ENCODE measurements around the gene RHOT2.

The RHOT2 gene

GRCh38 chr16:661184-661821 lies 6.6 kb upstream of the RHOT2 start:
- no peak overlapping the region for H3K4me3 ChIP-seq (ENCODE audit: low read depth, low read length)
- no peak for DNase-seq (ENCODE audit: low read depth)
- TF ChIP-seq, protein P1, sequence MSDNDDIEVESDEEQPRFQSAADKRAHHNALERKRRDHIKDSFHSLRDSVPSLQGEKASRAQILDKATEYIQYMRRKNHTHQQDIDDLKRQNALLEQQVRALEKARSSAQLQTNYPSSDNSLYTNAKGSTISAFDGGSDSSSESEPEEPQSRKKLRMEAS (IDR thresholded peaks at IDR 0.05; ENCODE audit: low read depth, low read length): no peak
- TF ChIP-seq, protein P2, sequence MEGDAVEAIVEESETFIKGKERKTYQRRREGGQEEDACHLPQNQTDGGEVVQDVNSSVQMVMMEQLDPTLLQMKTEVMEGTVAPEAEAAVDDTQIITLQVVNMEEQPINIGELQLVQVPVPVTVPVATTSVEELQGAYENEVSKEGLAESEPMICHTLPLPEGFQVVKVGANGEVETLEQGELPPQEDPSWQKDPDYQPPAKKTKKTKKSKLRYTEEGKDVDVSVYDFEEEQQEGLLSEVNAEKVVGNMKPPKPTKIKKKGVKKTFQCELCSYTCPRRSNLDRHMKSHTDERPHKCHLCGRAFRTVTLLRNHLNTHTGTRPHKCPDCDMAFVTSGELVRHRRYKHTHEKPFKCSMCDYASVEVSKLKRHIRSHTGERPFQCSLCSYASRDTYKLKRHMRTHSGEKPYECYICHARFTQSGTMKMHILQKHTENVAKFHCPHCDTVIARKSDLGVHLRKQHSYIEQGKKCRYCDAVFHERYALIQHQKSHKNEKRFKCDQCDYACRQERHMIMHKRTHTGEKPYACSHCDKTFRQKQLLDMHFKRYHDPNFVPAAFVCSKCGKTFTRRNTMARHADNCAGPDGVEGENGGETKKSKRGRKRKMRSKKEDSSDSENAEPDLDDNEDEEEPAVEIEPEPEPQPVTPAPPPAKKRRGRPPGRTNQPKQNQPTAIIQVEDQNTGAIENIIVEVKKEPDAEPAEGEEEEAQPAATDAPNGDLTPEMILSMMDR (IDR thresholded peaks at IDR 0.05; ENCODE audit: low read depth, low read length): no peak
- TF ChIP-seq MYC (IDR thresholded peaks at IDR 0.05; ENCODE audit: low read depth, low read length) (no peak), POLR2A (IDR thresholded peaks at IDR 0.05; ENCODE audit: extremely low read depth, insufficient read length) (no peak)

DNA sequence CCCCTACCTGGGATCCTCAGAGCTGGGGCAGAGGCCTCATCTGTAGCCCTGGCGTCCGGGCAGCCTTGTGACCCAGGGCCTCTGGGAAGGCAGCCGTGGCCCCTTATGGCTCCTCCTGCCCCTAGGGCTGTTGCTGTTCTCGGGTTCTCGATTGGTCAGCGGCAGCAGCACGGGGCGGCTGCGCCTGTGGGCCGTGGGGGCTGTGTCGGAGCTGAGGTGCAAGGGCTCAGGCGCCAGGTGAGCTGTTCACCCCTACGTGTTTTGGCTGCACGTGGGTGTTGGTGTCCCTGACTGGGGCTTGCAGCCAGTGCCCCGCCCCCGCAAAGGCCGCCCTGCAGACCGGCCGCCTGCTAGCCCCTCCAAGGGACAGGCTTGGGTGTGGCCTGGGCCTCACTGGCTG lies 5.8 kb upstream of the RHOT2 start:
- DNase-seq (ENCODE audit: low read depth): no peak
- no peak overlapping the region for H3K4me3 ChIP-seq (ENCODE audit: low read depth, low read length)
- TF ChIP-seq, protein P1 (IDR thresholded peaks at IDR 0.05; ENCODE audit: low read depth, low read length): no peak
- TF ChIP-seq MYC (IDR thresholded peaks at IDR 0.05; ENCODE audit: low read depth, low read length) (no peak), POLR2A (IDR thresholded peaks at IDR 0.05; ENCODE audit: extremely low read depth, insufficient read length) (no peak)
- TF ChIP-seq, protein P2 (IDR thresholded peaks at IDR 0.05; ENCODE audit: low read depth, low read length): no peak

DNA sequence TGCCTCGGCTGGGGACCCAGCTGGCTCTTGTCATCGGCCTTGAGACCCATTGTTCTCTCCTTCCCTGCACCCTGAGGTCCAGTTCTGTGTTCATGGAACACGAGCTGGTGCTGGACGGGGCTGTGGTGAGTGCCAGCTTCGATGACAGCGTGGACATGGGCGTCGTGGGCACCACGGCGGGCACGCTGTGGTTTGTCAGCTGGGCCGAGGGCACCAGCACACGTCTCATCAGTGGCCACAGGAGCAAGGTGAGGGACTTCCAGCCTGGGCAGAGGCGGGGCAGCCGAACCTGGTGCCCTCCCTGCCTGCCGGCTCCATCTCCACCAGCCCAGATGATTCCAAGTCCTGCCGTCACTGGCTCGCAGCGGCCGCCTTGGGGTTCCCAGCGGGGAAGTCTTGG lies 5.3 kb upstream of the RHOT2 start:
- TF ChIP-seq MYC (IDR thresholded peaks at IDR 0.05; ENCODE audit: low read depth, low read length) (no peak), POLR2A (IDR thresholded peaks at IDR 0.05; ENCODE audit: extremely low read depth, insufficient read length) (no peak)
- TF ChIP-seq, protein P2 (IDR thresholded peaks at IDR 0.05; ENCODE audit: low read depth, low read length): no peak
- TF ChIP-seq, protein P1 (IDR thresholded peaks at IDR 0.05; ENCODE audit: low read depth, low read length): no peak
- no peak overlapping the region for H3K4me3 ChIP-seq (ENCODE audit: low read depth, low read length)
- DNase-seq (ENCODE audit: low read depth): no peak

- no peak for DNase-seq (ENCODE audit: low read depth)
- H3K4me3 ChIP-seq (ENCODE audit: low read depth, low read length): no peak overlapping the region
- TF ChIP-seq, protein P2 (IDR thresholded peaks at IDR 0.05; ENCODE audit: low read depth, low read length): no peak
- TF ChIP-seq, protein P1 (IDR thresholded peaks at IDR 0.05; ENCODE audit: low read depth, low read length): no peak
- TF ChIP-seq POLR2A (IDR thresholded peaks at IDR 0.05; ENCODE audit: extremely low read depth, insufficient read length): no peak
- TF ChIP-seq MYC (IDR thresholded peaks at IDR 0.05; ENCODE audit: low read depth, low read length): no peak
These were observed 1.4 kb upstream of the RHOT2 start for GRCh38 chr16:666572-666971.

DNA sequence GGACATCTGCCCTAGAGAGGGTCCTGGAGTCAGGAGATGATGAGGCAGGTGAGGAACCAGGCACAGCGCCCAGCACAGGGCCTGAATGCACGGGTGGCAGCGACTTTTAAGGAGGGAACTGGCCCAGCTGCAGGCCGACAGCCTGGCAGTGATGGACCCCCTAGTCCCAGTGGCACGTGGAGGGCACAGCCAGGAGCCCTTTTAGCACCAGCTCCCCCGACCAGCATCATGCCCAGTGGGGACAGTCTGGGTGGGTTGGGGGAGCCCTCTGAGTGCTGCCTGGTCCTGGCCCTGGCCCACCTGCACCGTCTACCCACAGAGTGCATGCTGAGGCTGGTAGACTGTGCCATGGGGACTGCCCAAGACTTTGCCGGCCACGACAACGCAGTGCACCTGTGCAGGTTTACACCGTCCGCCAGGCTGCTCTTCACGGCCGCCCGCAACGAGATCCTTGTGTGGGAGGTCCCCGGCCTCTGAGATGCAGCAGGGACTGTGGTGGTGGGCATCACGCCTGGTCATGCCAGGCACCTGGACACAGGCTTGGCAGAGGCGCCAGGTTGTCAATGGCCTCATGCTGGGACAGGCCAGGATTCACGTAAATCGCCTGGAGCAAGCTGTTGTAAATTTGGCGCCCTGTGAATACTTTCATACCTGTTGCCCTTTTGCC lies 686 bp upstream of the RHOT2 start:
- TF ChIP-seq POLR2A (IDR thresholded peaks at IDR 0.05; ENCODE audit: extremely low read depth, insufficient read length) (no peak), MYC (IDR thresholded peaks at IDR 0.05; ENCODE audit: low read depth, low read length) (no peak)
- TF ChIP-seq, protein P2 (IDR thresholded peaks at IDR 0.05; ENCODE audit: low read depth, low read length): no peak
- TF ChIP-seq, protein P1 (IDR thresholded peaks at IDR 0.05; ENCODE audit: low read depth, low read length): no peak

More for the DNA sequence above, 686 bp upstream of the RHOT2 start:
- H3K4me3 ChIP-seq (ENCODE audit: low read depth, low read length): no peak overlapping the region
- DNase-seq (ENCODE audit: low read depth): no peak

Data from NB4 (cell line).